Fibroblast of lung (primary cell): ENCODE data around the gene SEMA3B. TPM values are rescaled to one million over a fixed set of nuclear protein-coding genes. Genes with fewer than 3 reads are reported as not detected.

Source experiments
- DNase-seq, 2 donors: peaks; one replicate each; pipeline versions ENCODE4 v3.0.0 to v3.0.0-alpha.2; 2010; ENCODE audit warnings: low read depth in 2 of 2
- H2AFZ ChIP-seq: 2 replicates; pipeline ENCODE4 v1.5.1; 2012; ENCODE audit warnings: low read length, control low read depth, inconsistent platforms
- H3K27ac ChIP-seq: 2 replicates; pipeline ENCODE4 v1.5.1; 2011; ENCODE audit warnings: low read length, control low read depth; ENCODE audit not compliant: insufficient read depth
- H3K27me3 ChIP-seq: 2 replicates; pipeline ENCODE4 v1.5.1; 2011; ENCODE audit warnings: mild to moderate bottlenecking, low read length; ENCODE audit not compliant: control insufficient read depth, insufficient read depth
- H3K36me3 ChIP-seq: 2 replicates; pipeline ENCODE4 v1.5.1; 2011; ENCODE audit warnings: low read length; ENCODE audit not compliant: control insufficient read depth, insufficient read depth
- H3K4me1 ChIP-seq: 2 replicates; pipeline ENCODE4 v1.5.1; 2011; ENCODE audit warnings: low read length; ENCODE audit not compliant: control insufficient read depth, insufficient read depth; ENCODE audit errors: extremely low read depth
- H3K4me2 ChIP-seq: 2 replicates; pipeline ENCODE4 v1.5.1; 2011; ENCODE audit warnings: low read length, control low read depth; ENCODE audit not compliant: insufficient read depth; ENCODE audit errors: extremely low read depth
- H3K4me3 ChIP-seq, 4 experiments: fragments of 200-600 bp in 1 of 4; sonication (generic) in 1 of 4; replicated peaks in 1 of 4; 2 replicates each; pipeline ENCODE4 v1.5.1; 2011 to 2016; ENCODE audit warnings: low read length in 4 of 4, low read depth in 3 of 4, mild to moderate bottlenecking in 3 of 4, control low read depth in 2 of 4, inconsistent platforms in 1 of 4, mixed read lengths in 1 of 4; ENCODE audit not compliant: insufficient read depth in 1 of 4; ENCODE audit errors: control extremely low read depth in 1 of 4
- H3K79me2 ChIP-seq: 2 replicates; pipeline ENCODE4 v1.5.1; 2012; ENCODE audit warnings: mild to moderate bottlenecking, low read length, inconsistent platforms; ENCODE audit not compliant: control insufficient read depth, insufficient read depth
- H3K9ac ChIP-seq: 2 replicates; pipeline ENCODE4 v1.5.1; 2011; ENCODE audit warnings: mild to moderate bottlenecking, low read length, control low read depth; ENCODE audit not compliant: insufficient read depth
- H3K9me3 ChIP-seq: 2 replicates; pipeline ENCODE4 v1.5.1; 2012; ENCODE audit warnings: low read depth, low read length; ENCODE audit not compliant: control insufficient read depth, insufficient read depth
- H4K20me1 ChIP-seq: 2 replicates; pipeline ENCODE4 v1.5.1; 2011; ENCODE audit warnings: low read length; ENCODE audit not compliant: control insufficient read depth, insufficient read depth; ENCODE audit errors: extremely low read depth
- EZH2 ChIP-seq: IDR thresholded peaks from 2 replicates; pipeline ENCODE4 v1.5.1; 2012; ENCODE audit warnings: low read length, control low read depth, mild to moderate bottlenecking; ENCODE audit errors: missing control alignments
- polyA plus RNA-seq, 2 donors: library from polyadenylated mRNA; depleted of rRNA in 1 of 2; stranded (reverse) in 1 of 2; unstranded in 1 of 2; fragments of >200 nt; gene quantifications; 2 replicates each; pipeline ENCODE4 v1.2.1, GENCODE V29; 2011 to 2012; ENCODE audit warnings: missing spikeins in 1 of 2
- total RNA-seq: library from RNA; depleted of rRNA; stranded (reverse); fragments of >200 nt; gene quantifications from 2 replicates; pipeline ENCODE4 v1.2.1, GENCODE V29; 2014
- TF ChIP-seq, protein P1 (sequence below), 2 donors: IDR thresholded peaks in 1 of 2; conservative IDR thresholded peaks in 1 of 2; 1 replicate in 1 of 2; 2 replicates in 1 of 2; pipeline ENCODE4 v1.5.1; 2011 to 2012; ENCODE audit warnings: low read length in 2 of 2, control low read depth in 1 of 2, inconsistent platforms in 1 of 2, low read depth in 1 of 2, mild to moderate bottlenecking in 1 of 2

SEMA3B gene
- total and polyA plus RNA-seq, 2 donors (not counting 1 experiment from before 2014, with no cell fraction given), result 23.5 to 85.2 TPM

DNA sequence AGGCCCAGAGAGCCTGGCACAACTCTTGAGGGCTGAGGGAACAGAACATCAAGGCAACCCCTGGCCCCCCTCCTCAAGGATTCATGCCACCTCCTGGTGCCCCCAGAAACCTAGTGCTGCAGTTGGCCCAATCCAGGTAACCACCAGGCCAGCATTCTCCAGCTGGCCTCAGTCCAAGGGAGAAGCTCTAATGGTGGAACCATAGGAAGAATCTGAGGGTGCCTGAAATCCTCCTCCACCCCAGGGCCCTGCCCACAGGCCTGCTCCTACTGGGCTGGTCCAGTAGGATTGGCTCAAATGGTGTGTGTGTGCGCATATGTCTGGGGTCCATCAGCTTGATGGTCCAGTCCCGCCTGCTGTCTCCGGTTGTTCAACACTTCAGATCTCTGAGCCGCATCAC, 45.9 kb downstream of the SEMA3B start:
- Histone ChIP-seq H4K20me1 (no peaks in the 10 kb centered on the region), H3K9ac (no peak overlapping the region), H3K4me3 (no peak overlapping the region), H3K27me3 (no peaks in the 10 kb centered on the region), H3K4me2 (no peak overlapping the region), H3K4me1 (peaks cover 2% of the 10 kb centered on the region), H3K9me3 (no peaks in the 10 kb centered on the region), H3K27ac (no peak overlapping the region), H3K79me2 (peaks cover 15% of the 10 kb centered on the region), H2AFZ (no peak overlapping the region), H3K36me3 (peaks cover 18% of the 10 kb centered on the region)
- TF ChIP-seq, protein P1, sequence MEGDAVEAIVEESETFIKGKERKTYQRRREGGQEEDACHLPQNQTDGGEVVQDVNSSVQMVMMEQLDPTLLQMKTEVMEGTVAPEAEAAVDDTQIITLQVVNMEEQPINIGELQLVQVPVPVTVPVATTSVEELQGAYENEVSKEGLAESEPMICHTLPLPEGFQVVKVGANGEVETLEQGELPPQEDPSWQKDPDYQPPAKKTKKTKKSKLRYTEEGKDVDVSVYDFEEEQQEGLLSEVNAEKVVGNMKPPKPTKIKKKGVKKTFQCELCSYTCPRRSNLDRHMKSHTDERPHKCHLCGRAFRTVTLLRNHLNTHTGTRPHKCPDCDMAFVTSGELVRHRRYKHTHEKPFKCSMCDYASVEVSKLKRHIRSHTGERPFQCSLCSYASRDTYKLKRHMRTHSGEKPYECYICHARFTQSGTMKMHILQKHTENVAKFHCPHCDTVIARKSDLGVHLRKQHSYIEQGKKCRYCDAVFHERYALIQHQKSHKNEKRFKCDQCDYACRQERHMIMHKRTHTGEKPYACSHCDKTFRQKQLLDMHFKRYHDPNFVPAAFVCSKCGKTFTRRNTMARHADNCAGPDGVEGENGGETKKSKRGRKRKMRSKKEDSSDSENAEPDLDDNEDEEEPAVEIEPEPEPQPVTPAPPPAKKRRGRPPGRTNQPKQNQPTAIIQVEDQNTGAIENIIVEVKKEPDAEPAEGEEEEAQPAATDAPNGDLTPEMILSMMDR (conservative IDR thresholded peaks at IDR 0.05 in 1 of 2, IDR thresholded peaks at IDR 0.05 in 1 of 2; ENCODE audit: low read depth in 1 of 2, low read length in 2 of 2), result no peak
- TF ChIP-seq EZH2, result no peak
- no peak for DNase-seq

DNA sequence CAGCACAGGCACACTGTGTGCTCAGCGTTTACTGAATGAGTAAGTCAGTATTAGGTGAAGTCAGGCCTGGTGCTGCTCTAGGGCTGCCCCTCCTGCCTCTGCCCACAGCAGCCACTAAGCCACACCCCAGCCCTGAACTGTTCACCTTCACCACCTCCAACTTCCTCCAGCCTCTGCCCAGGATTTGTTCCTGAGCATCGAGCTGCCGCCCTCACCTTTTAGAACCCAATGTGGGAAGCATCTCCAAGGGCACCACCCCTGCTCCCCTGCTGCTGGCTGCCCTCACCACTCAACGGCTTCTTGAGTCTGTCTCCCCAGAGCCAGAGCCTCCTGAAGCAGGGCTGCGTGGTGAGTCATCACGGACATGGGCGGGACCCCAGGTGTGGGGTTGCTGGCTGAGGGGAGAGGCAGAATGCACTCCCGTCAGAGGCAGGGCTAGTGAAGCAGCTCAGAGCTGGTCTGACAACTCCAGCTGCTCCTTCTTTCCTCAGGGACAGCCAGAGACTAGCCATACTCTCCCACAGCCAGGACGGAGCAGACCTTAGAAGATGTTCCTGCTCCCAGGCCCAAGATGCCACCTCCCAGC, 47.8 kb downstream of the SEMA3B start:
- Histone ChIP-seq H3K4me2 (no peak overlapping the region), H3K9me3 (no peaks in the 10 kb centered on the region), H3K4me1 (peaks cover 5% of the 10 kb centered on the region), H3K4me3 (no peak overlapping the region), H3K79me2 (peaks cover 23% of the 10 kb centered on the region), H2AFZ (no peak overlapping the region), H3K36me3 (peaks cover 18% of the 10 kb centered on the region), H3K27ac (no peak overlapping the region), H3K9ac (no peak overlapping the region), H4K20me1 (no peaks in the 10 kb centered on the region), H3K27me3 (no peaks in the 10 kb centered on the region)
- TF ChIP-seq, protein P1 (conservative IDR thresholded peaks at IDR 0.05 in 1 of 2, IDR thresholded peaks at IDR 0.05 in 1 of 2; ENCODE audit: low read depth in 1 of 2, low read length in 2 of 2), result no peak
- no peak for TF ChIP-seq EZH2
- peak in 1 of 2 donors; percentile 79 for DNase-seq

DNA sequence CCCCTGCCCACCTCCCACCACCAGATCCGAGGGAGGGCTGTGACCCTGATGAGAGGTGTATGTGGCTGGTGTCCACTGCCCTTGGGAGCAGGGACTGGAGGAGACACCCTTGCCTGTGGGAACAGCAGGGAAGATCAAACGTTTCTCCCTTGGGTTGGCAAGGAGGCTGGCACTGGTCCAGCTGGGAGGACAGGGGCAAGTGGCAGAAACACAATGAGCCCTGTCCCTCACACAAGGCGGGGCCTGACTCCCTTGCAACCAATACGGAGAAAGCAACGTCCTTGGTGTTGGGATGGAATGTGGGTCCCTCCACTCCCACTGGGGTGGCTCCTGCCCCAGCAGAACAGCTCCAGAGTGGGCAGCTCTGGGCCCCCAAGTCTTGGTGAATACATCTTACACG, 48.4 kb downstream of the SEMA3B start:
- Histone ChIP-seq H3K4me2 (no peak overlapping the region), H3K9me3 (no peaks in the 10 kb centered on the region), H3K27me3 (no peaks in the 10 kb centered on the region), H2AFZ (no peak overlapping the region), H3K9ac (no peak overlapping the region), H3K27ac (no peak overlapping the region), H4K20me1 (no peaks in the 10 kb centered on the region), H3K4me1 (peaks cover 5% of the 10 kb centered on the region), H3K4me3 (no peak overlapping the region), H3K79me2 (peaks cover 23% of the 10 kb centered on the region), H3K36me3 (peaks cover 18% of the 10 kb centered on the region)
- TF ChIP-seq, protein P1 (conservative IDR thresholded peaks at IDR 0.05 in 1 of 2, IDR thresholded peaks at IDR 0.05 in 1 of 2; ENCODE audit: low read depth in 1 of 2, low read length in 2 of 2), result no peak
- TF ChIP-seq EZH2, result no peak
- DNase-seq, result no peak
